Endothelial cell of umbilical vein (primary cell): ENCODE measurements around the gene TRAPPC3. TPM values are rescaled to one million over a fixed set of nuclear protein-coding genes. Genes with fewer than 3 reads are reported as not detected.
"Not testable (repeated sequence)": the region's sequence is repeated elsewhere in the genome, so short reads cannot be mapped to it uniquely, and the experiment has no call there.

Experiments used
- BruUV-seq: library from RNA; stranded (reverse); fragments of 400-500 nt; replicated peaks from 2 replicates; lab custom pipeline; 2021; lab: Mats Ljungman, UMichigan
- CTCF ChIA-PET: fragments of 300-600, 350-600 bp; sonication (Branson Sonifier 250); formaldehyde crosslinking; loops from one replicate; lab custom pipeline; 2021; ENCODE audit warnings: antibody characterized with exemption, inconsistent platforms; lab: Charles Lee
- POLR2A ChIA-PET: fragments of 300-600, 350-600 bp; sonication (Branson Sonifier 250); formaldehyde crosslinking; loops from one replicate; lab custom pipeline; 2021; ENCODE audit warnings: antibody characterized with exemption, inconsistent platforms; lab: Charles Lee
- DNase-seq: peaks from one replicate; pipeline ENCODE4 v3.0.0-alpha.2; 2011; ENCODE audit warnings: low read depth, low spot score
- FAIRE-seq: peaks from 2 replicates; lab custom pipeline; 2011; peaks lifted over from hg19 to GRCh38; lab: Jason Lieb, UNC
- H2AFZ ChIP-seq: 2 replicates; pipeline ENCODE4 v1.6.0; 2012; ENCODE audit warnings: low read depth, low read length, control low read depth, inconsistent platforms
- H3K27ac ChIP-seq: 2 replicates; pipeline ENCODE4 v1.5.1; 2011; ENCODE audit warnings: low read depth, mild to moderate bottlenecking, control low read depth, low read length, moderate library complexity; ENCODE audit not compliant: insufficient read depth
- H3K27me3 ChIP-seq, 2 experiments: 2 replicates each; pipeline versions ENCODE4 v1.6.0 to v1.6.1; 2011; ENCODE audit warnings: low read length in 2 of 2, mixed read lengths in 1 of 2; ENCODE audit not compliant: control insufficient read depth in 2 of 2, insufficient read depth in 2 of 2
- H3K36me3 ChIP-seq, 2 experiments: 2 replicates in 1 of 2; 3 replicates in 1 of 2; pipeline ENCODE4 v1.5.1; 2011; ENCODE audit warnings: low read length in 2 of 2, mild to moderate bottlenecking in 1 of 2, moderate library complexity in 1 of 2; ENCODE audit not compliant: control insufficient read depth in 2 of 2, insufficient read depth in 2 of 2; ENCODE audit errors: extremely low read depth in 1 of 2
- H3K4me1 ChIP-seq: 3 replicates; pipeline ENCODE4 v1.5.1; 2011; ENCODE audit warnings: mild to moderate bottlenecking, low read length; ENCODE audit not compliant: control insufficient read depth, insufficient read depth; ENCODE audit errors: extremely low read depth
- H3K4me2 ChIP-seq: 2 replicates; pipeline ENCODE4 v1.6.1; 2011; ENCODE audit warnings: low read length, control low read depth, mixed read lengths; ENCODE audit not compliant: insufficient read depth
- H3K4me3 ChIP-seq, 3 experiments: fragments of 200-600 bp in 1 of 3; sonication (generic), shearing (Covaris generic) in 1 of 3; replicated peaks in 1 of 3; 2 replicates each; pipeline ENCODE4 v1.5.1; 2011 to 2016; ENCODE audit warnings: control low read depth in 3 of 3, low read length in 3 of 3, mild to moderate bottlenecking in 2 of 3, inconsistent platforms in 1 of 3, low read depth in 1 of 3, moderate library complexity in 1 of 3; ENCODE audit not compliant: insufficient read depth in 1 of 3
- H3K79me2 ChIP-seq: 2 replicates; pipeline ENCODE4 v1.6.0; 2012; ENCODE audit warnings: low read length, inconsistent platforms; ENCODE audit not compliant: control insufficient read depth, insufficient read depth
- H3K9ac ChIP-seq: replicated peaks from 2 replicates; pipeline ENCODE3; 2011; ENCODE audit warnings: low read length, control low read depth; ENCODE audit not compliant: insufficient read depth; ENCODE audit errors: extremely low read depth
- H3K9me1 ChIP-seq: replicated peaks from 3 replicates; pipeline ENCODE4 v1.6.0; 2011; ENCODE audit warnings: mild to moderate bottlenecking, low read length; ENCODE audit not compliant: control insufficient read depth, insufficient read depth; ENCODE audit errors: extremely low read depth
- H3K9me3 ChIP-seq: replicated peaks from 2 replicates; pipeline ENCODE4 v1.5.1; 2012; ENCODE audit warnings: low read length, inconsistent platforms; ENCODE audit not compliant: control insufficient read depth, insufficient read depth
- H4K20me1 ChIP-seq: replicated peaks from 2 replicates; pipeline ENCODE3; 2011; ENCODE audit warnings: mild to moderate bottlenecking, low read length; ENCODE audit not compliant: control insufficient read depth, insufficient read depth; ENCODE audit errors: extremely low read depth
- CTCF ChIP-seq, 2 donors: IDR thresholded peaks; 1 replicate in 1 of 2; 2 replicates in 1 of 2; pipeline ENCODE4 v1.5.1; 2011; ENCODE audit warnings: low read length in 2 of 2, mild to moderate bottlenecking in 2 of 2, moderate library complexity in 2 of 2, control low read depth in 1 of 2, inconsistent platforms in 1 of 2, low read depth in 1 of 2; ENCODE audit not compliant: insufficient read depth in 1 of 2; ENCODE audit errors: extremely low read depth in 1 of 2
- EZH2 ChIP-seq: IDR thresholded peaks from 2 replicates; pipeline ENCODE4 v1.6.1; 2012; ENCODE audit warnings: borderline replicate concordance, low read depth, mild to moderate bottlenecking, moderate library complexity, low read length, inconsistent platforms; ENCODE audit not compliant: severe bottlenecking
- FOS ChIP-seq: IDR thresholded peaks from 2 replicates; pipeline ENCODE4 v1.6.1; 2011; ENCODE audit warnings: mild to moderate bottlenecking, low read length, moderate library complexity, borderline replicate concordance; ENCODE audit not compliant: insufficient read depth
- GATA2 ChIP-seq: IDR thresholded peaks from 2 replicates; pipeline ENCODE4 v1.7.0; 2011; ENCODE audit warnings: low read depth, mild to moderate bottlenecking, moderate library complexity, mixed read lengths, low read length; ENCODE audit not compliant: insufficient read length, insufficient read depth
- JUN ChIP-seq: IDR thresholded peaks from 2 replicates; pipeline ENCODE4 v1.6.1; 2011; ENCODE audit warnings: borderline replicate concordance, low read depth; ENCODE audit not compliant: insufficient read length, insufficient read depth
- MAX ChIP-seq: IDR thresholded peaks from 2 replicates; pipeline ENCODE4 v1.6.1; 2011; ENCODE audit not compliant: insufficient read depth, insufficient read length
- MYC ChIP-seq: IDR thresholded peaks from one replicate; pipeline ENCODE4 v1.6.1; 2011; ENCODE audit warnings: mild to moderate bottlenecking, low read depth, low read length
- POLR2A ChIP-seq: IDR thresholded peaks from 2 replicates; pipeline ENCODE4 v1.6.1; 2012; ENCODE audit warnings: low read depth, mild to moderate bottlenecking, control low read depth, low read length
- POLR2AphosphoS5 ChIP-seq: IDR thresholded peaks from 2 replicates; pipeline ENCODE4 v1.6.1; 2012; ENCODE audit warnings: low read depth, mild to moderate bottlenecking, control low read depth, low read length, moderate library complexity; ENCODE audit not compliant: insufficient read depth
- dilution Hi-C: fragments of 300-500 bp; cut with MboI; formaldehyde crosslinking; loops from one replicate; pipeline ENCODE4 v1.15.0; 2019; ENCODE audit warnings: low sequenced_read_pairs; ENCODE audit not compliant: extremely low pct_ligation_motif_present
- intact Hi-C: fragments of 100-400 bp; cut with micrococcal nuclease; formaldehyde crosslinking; loops from one replicate; pipeline ENCODE4 v1.10.0; 2022
- polyA plus RNA-seq, 4 experiments: library from polyadenylated mRNA; depleted of rRNA in 3 of 4; stranded (reverse) in 3 of 4; unstranded in 1 of 4; fragments of >200 nt; gene quantifications; 2 replicates each; pipeline versions ENCODE4 v1.2.1 to v1.2.3, GENCODE V29; 2011 to 2012; ENCODE audit warnings: missing spikeins in 1 of 4
- total RNA-seq: library from RNA; stranded (reverse); gene quantifications from 2 replicates; pipeline ENCODE4 v1.2.3, GENCODE V29; 2021

TRAPPC3 gene
- total and polyA plus RNA-seq, 2 donors (not counting 3 experiments of a cell fraction or from before 2014, with no cell fraction given): 93.4 to 125 TPM

GRCh38 chr1:36159614-36160387 is 10.5 kb upstream of the TRAPPC3 start:
- H3K36me3 ChIP-seq: no peaks in the 10 kb centered on the region
- ChIA-PET CTCF (interaction anchor here (1.1 to 4.8 kb wide), 6 partner anchors 9 to 126 kb away, joined by 3 to 62 read pairs (median 15); partner anchors contain the start of genes THRAP3 and TRAPPC3), POLR2A (interaction anchor here (1.8 to 2.8 kb wide), 3 partner anchors 10 to 28 kb away, joined by 9 to 19 read pairs (median 10); partner anchors contain the start of gene TRAPPC3)
- dilution Hi-C loops (no loop called here), intact Hi-C loops (no loop called here)
- H3K4me2 ChIP-seq: peak overlapping the region; percentile 87
- H3K4me1 ChIP-seq: peaks cover 58% of the 10 kb centered on the region
- DNase-seq (no peak), FAIRE-seq (no peak)
- H3K9me1 ChIP-seq: no peaks in the 10 kb centered on the region
- H3K27me3 ChIP-seq: no peaks in the 10 kb centered on the region
- H3K9me3 ChIP-seq: no peaks in the 10 kb centered on the region
- H3K9ac ChIP-seq: peak overlapping the region; percentile 90
- H3K27ac ChIP-seq: peak overlapping the region; percentile 97
- TF ChIP-seq MYC: no peak
- TF ChIP-seq FOS: no peak
- no peak for TF ChIP-seq EZH2
- no peak for TF ChIP-seq POLR2A
- TF ChIP-seq MAX: no peak
- TF ChIP-seq GATA2: no peak
- TF ChIP-seq POLR2AphosphoS5: no peak
- no peak for TF ChIP-seq JUN
- no peak for TF ChIP-seq CTCF (IDR thresholded peaks at IDR 0.05; ENCODE audit: extremely low read depth in 1 of 2, insufficient read depth in 1 of 2, low read depth in 1 of 2, low read length in 2 of 2)
- peaks cover 88% of the 10 kb centered on the region for H3K79me2 ChIP-seq
- H3K4me3 ChIP-seq: no peak overlapping the region
- H2AFZ ChIP-seq: no peak overlapping the region
- BruUV-seq: no TSS peak
- H4K20me1 ChIP-seq: peaks cover 2% of the 10 kb centered on the region

- DNase-seq, H3K27ac ChIP-seq, H3K27me3 ChIP-seq, H3K9ac ChIP-seq, BruUV-seq, dilution Hi-C loops, H3K36me3 ChIP-seq, H2AFZ ChIP-seq, FAIRE-seq, intact Hi-C loops, H3K9me3 ChIP-seq, H4K20me1 ChIP-seq, H3K9me1 ChIP-seq: not testable (repeated sequence)
- Histone ChIP-seq H3K4me3 (peak overlapping the region in 1 of 3 experiments; percentile 1), H3K79me2 (peaks cover 79% of the 10 kb centered on the region), H3K4me2 (peak overlapping the region; percentile 77), H3K4me1 (peaks cover 58% of the 10 kb centered on the region)
- ChIA-PET CTCF (interaction anchor here (4.8 kb wide), 1 partner anchor 28 kb away, joined by 57 read pairs; no protein-coding TSS in a partner anchor), POLR2A (interaction anchor here (2.8 kb wide), 1 partner anchor 9 kb away, joined by 19 read pairs; the partner anchor contains the start of gene TRAPPC3)
Measured at GRCh38 chr1:36158827-36159252, 9.6 kb upstream of the TRAPPC3 start.
